Stimulated activated CD4-positive, alpha-beta T cell treated with anti-CD3 and anti-CD28 coated beads, Interleukin-4, amount 100 ng/mL, for 24 hours (primary cell): ENCODE measurements around the gene GTF2H4.

ENCODE experiments used
- DNase-seq: peaks from one replicate; pipeline ENCODE4 v3.0.0-alpha.2; 2020

The GTF2H4 gene

GRCh38 chr6:30960907-30961673, 53.1 kb downstream of the GTF2H4 start:
- DNase-seq, result no peak

GRCh38 chr6:30962716-30963115, 54.7 kb downstream of the GTF2H4 start:
- no peak for DNase-seq

- DNase-seq, result no peak
Measured at GRCh38 chr6:30963641-30964040, 55.6 kb downstream of the GTF2H4 start.
